Gastroesophageal sphincter (tissue), 4 donors: Measurements from ENCODE around the gene NCOA3. TPM values are rescaled to one million over a fixed set of nuclear protein-coding genes. Genes with fewer than 3 reads are reported as not detected.

Source experiments
- ATAC-seq: fragments of 150-250 bp; one replicate; pipeline ENCODE4 v1.9.1; 2016; ENCODE audit warnings: mild to moderate bottlenecking, moderate library complexity
- H3K27ac ChIP-seq, 4 donors: fragments of 200-600 bp; sonication (generic) in 3 of 4; 1 replicate in 3 of 4; 2 replicates in 1 of 4; pipeline ENCODE4 v1.5.1; 2016 to 2019
- H3K27me3 ChIP-seq: fragments of 200-600 bp; sonication (generic); one replicate; pipeline ENCODE4 v1.5.1; 2019
- H3K36me3 ChIP-seq, 2 donors: fragments of 200-600 bp; sonication (generic); one replicate each; pipeline ENCODE4 v1.5.1; 2019; ENCODE audit warnings: control low read depth in 1 of 2
- H3K4me1 ChIP-seq, 3 donors: fragments of 200-600 bp; sonication (generic); 1 replicate in 2 of 3; 2 replicates in 1 of 3; pipeline ENCODE4 v1.5.1; 2016 to 2019; ENCODE audit warnings: control low read depth in 2 of 3
- H3K4me3 ChIP-seq, 2 donors: fragments of 200-600 bp; sonication (generic); one replicate each; pipeline ENCODE4 v1.5.1; 2019; ENCODE audit warnings: mild to moderate bottlenecking in 1 of 2, moderate library complexity in 1 of 2
- H3K9me3 ChIP-seq, 3 donors: fragments of 200-600 bp; sonication (generic); one replicate each; pipeline ENCODE4 v1.5.1; 2017 to 2019; ENCODE audit warnings: control low read depth in 2 of 3
- EP300 ChIP-seq: sonication (generic); formaldehyde crosslinking; IDR thresholded peaks from one replicate; pipeline ENCODE4 v1.6.1; 2017; ENCODE audit warnings: antibody characterized with exemption, mild to moderate bottlenecking
- POLR2A ChIP-seq, 2 donors: fragments of 450-650 bp; IDR thresholded peaks; one replicate each; pipeline ENCODE4 v1.6.1; 2017; ENCODE audit warnings: antibody characterized with exemption in 2 of 2, mild to moderate bottlenecking in 2 of 2, moderate library complexity in 1 of 2
- POLR2AphosphoS5 ChIP-seq: sonication (generic); formaldehyde crosslinking; IDR thresholded peaks from one replicate; pipeline ENCODE4 v1.6.1; 2017; ENCODE audit warnings: antibody characterized with exemption
- WGBS, 2 donors: methylation state at CpG; one replicate each; pipeline ENCODE4 v1.1.5; 2018; ENCODE audit warnings: low coverage in 1 of 2; 5-methylcytosine and 5-hydroxymethylcytosine counted together
- total RNA-seq, 4 donors: library from RNA; depleted of rRNA; stranded (reverse); fragments of >200 nt; gene quantifications; one replicate each; pipeline ENCODE4 v1.1.0, GENCODE V29; 2016
- TF ChIP-seq, protein P1 (sequence below), 4 experiments: fragments of 200-600 bp in 2 of 4; fragments of 450-650 bp in 2 of 4; sonication (generic) in 1 of 4; IDR thresholded peaks; one replicate each; pipeline ENCODE4 v1.5.1; 2017 to 2019; ENCODE audit warnings: antibody characterized with exemption in 4 of 4, mild to moderate bottlenecking in 2 of 4, moderate library complexity in 2 of 4

The NCOA3 gene
- total RNA-seq, 4 donors from 2014 or later, result 28.8 to 44.5 (median 37.6) TPM

DNA sequence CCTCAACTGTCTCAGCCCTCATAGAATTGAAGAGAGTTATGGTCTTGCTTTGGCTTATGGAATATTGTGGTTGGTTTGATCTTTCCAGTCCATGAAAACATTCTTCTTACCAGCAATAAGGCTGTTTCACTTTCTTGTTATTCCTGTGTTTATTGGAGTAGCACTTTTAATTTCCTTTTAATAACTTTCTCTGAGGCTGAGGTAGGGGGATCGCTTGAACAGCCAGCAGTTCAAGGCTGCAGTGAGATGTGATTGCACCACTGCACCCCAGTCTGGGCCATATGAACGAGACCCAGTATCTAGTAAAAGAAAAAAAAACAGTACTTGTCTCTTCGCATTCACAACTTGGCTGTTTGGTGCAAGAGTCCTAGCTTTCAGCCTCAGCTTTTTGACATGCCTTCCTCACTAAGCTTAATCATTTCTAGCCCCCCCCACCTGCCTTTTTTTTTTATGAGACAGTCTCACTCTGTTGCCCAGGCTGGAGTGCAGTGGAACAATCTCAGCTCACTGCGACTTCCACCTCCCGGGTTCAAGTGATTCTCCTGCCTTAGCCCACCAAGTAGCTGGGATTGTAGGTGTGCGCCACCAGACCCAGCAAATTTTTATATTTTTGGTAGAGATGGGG, 70.5 kb downstream of the NCOA3 start:
- Histone ChIP-seq H3K27me3 (no peaks in the 10 kb centered on the region), H3K27ac (no peak overlapping the region), H3K4me3 (no peak overlapping the region), H3K36me3 (peaks cover 0 to 8% of the 10 kb centered on the region in 2 donors), H3K9me3 (peaks cover 0 to 13% (median 0%) of the 10 kb centered on the region in 3 donors), H3K4me1 (peaks cover 10 to 60% (median 28%) of the 10 kb centered on the region in 3 donors)
- 88 to 100% methylated on average over 5 of the region's 6 CpGs for WGBS, 2 donors
- no peak for ATAC-seq
- TF ChIP-seq POLR2AphosphoS5, result no peak

DNA sequence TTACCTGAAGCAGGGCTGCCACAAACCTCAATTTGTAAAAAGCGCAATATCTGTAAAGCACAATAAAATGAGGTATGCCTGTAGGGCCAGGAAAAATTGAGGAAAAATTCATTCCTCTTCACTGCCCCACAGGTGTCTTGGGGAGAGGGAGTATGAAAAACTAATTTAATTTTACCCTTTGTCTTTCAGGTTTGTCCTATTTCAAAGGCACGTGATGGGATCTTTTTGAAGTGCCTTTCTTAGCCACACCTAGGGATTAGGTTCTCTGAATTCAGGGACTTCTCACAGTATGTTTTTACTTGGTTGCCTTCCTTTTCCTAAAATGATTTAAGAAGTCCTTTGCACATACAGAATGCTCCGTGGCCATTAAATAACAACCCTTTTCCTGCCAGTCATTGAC, 71.9 kb downstream of the NCOA3 start:
- no peaks in the 10 kb centered on the region for H3K27me3 ChIP-seq
- H3K9me3 ChIP-seq, result peaks cover 0 to 13% (median 0%) of the 10 kb centered on the region in 3 donors
- ATAC-seq, result no peak
- H3K36me3 ChIP-seq, result peaks cover 0 to 8% of the 10 kb centered on the region in 2 donors
- peaks cover 14 to 60% (median 31%) of the 10 kb centered on the region in 3 donors for H3K4me1 ChIP-seq
- H3K27ac ChIP-seq, result peak overlapping the region in 1 of 4 donors; percentile 16
- 53 to 56% methylated on average over 3 of the region's 3 CpGs for WGBS, 2 donors
- H3K4me3 ChIP-seq, result no peak overlapping the region
- no peak for TF ChIP-seq POLR2AphosphoS5

- Histone ChIP-seq H3K4me3 (no peak overlapping the region), H3K4me1 (peaks cover 19 to 67% (median 37%) of the 10 kb centered on the region in 3 donors), H3K27me3 (no peaks in the 10 kb centered on the region), H3K36me3 (peaks cover 0 to 8% of the 10 kb centered on the region in 2 donors), H3K9me3 (peaks cover 0 to 13% (median 0%) of the 10 kb centered on the region in 3 donors), H3K27ac (peak overlapping the region in 2 of 4 donors; percentile 44 to 69)
- ATAC-seq, result no peak
- no peak for TF ChIP-seq EP300
- no peak for TF ChIP-seq POLR2A (IDR thresholded peaks at IDR 0.05)
- no peak for TF ChIP-seq POLR2AphosphoS5
- TF ChIP-seq, protein P1, sequence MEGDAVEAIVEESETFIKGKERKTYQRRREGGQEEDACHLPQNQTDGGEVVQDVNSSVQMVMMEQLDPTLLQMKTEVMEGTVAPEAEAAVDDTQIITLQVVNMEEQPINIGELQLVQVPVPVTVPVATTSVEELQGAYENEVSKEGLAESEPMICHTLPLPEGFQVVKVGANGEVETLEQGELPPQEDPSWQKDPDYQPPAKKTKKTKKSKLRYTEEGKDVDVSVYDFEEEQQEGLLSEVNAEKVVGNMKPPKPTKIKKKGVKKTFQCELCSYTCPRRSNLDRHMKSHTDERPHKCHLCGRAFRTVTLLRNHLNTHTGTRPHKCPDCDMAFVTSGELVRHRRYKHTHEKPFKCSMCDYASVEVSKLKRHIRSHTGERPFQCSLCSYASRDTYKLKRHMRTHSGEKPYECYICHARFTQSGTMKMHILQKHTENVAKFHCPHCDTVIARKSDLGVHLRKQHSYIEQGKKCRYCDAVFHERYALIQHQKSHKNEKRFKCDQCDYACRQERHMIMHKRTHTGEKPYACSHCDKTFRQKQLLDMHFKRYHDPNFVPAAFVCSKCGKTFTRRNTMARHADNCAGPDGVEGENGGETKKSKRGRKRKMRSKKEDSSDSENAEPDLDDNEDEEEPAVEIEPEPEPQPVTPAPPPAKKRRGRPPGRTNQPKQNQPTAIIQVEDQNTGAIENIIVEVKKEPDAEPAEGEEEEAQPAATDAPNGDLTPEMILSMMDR (IDR thresholded peaks at IDR 0.05), result no peak
- WGBS, 2 donors, result 44 to 49% methylated on average over 4 of the region's 4 CpGs
Observed at GRCh38 chr20:47574616-47575364, 73.1 kb downstream of the NCOA3 start.

DNA sequence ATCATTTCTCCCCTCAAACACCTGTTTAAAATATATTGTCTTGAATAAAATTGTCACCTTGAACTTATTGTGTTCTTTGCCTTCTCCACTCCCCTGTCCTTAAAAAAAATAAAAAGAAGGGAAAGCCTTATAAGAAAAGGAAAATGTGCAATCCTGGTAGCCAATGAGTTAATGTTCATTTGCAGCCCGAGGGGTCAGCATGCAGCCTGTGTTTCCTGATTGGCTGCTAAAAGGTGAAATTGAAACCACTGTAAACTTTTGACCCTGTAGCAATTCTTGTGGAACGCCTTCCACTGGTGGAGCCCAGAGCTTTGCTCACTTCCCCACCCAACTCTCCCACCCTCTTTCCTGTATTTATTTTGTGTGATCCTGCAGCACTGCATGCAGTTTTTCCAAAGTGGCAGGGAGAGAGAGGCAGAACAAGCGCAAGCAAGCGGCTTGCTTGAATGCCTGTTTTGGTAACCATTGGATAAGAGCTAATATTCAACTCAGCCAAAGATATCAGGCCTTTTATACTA, 74.9 kb downstream of the NCOA3 start:
- ATAC-seq, result peak; percentile 88
- peak overlapping the region; percentile 26 to 69 (median 52) for H3K27ac ChIP-seq

GRCh38 chr20:47577314-47577713, 75.6 kb downstream of the NCOA3 start:
- H3K9me3 ChIP-seq, result no peaks in the 10 kb centered on the region
- no peaks in the 10 kb centered on the region for H3K27me3 ChIP-seq
- no peaks in the 10 kb centered on the region for H3K36me3 ChIP-seq
- no peak overlapping the region for H3K4me3 ChIP-seq
- peaks cover 19 to 76% (median 41%) of the 10 kb centered on the region in 3 donors for H3K4me1 ChIP-seq
- TF ChIP-seq EP300, result no peak
- no peak for TF ChIP-seq POLR2A (IDR thresholded peaks at IDR 0.05)
- TF ChIP-seq, protein P1 (IDR thresholded peaks at IDR 0.05), result no peak
- TF ChIP-seq POLR2AphosphoS5, result no peak
- H3K27ac ChIP-seq, result peak overlapping the region; percentile 26 to 69 (median 52)
- ATAC-seq, result no peak

More for the DNA sequence above, 74.9 kb downstream of the NCOA3 start:
- H3K4me1 ChIP-seq, result peaks cover 19 to 73% (median 41%) of the 10 kb centered on the region in 3 donors
- peaks cover 0 to 5% (median 0%) of the 10 kb centered on the region in 3 donors for H3K9me3 ChIP-seq
- peaks cover 0 to 3% of the 10 kb centered on the region in 2 donors for H3K36me3 ChIP-seq
- WGBS, 2 donors, result 0% methylated on average over 4 of the region's 4 CpGs
- H3K4me3 ChIP-seq, result peak overlapping the region in 1 of 2 donors; percentile 18
- TF ChIP-seq, protein P1 (IDR thresholded peaks at IDR 0.05), result peak in 1 of 4 experiments; percentile 18
- peak in 1 of 2 donors; percentile 7 for TF ChIP-seq POLR2A (IDR thresholded peaks at IDR 0.05)
- TF ChIP-seq EP300, result no peak
- TF ChIP-seq POLR2AphosphoS5, result peak; percentile 54
- H3K27me3 ChIP-seq, result no peaks in the 10 kb centered on the region
